Mucosa of stomach (tissue), 1 donor: Measurements from ENCODE around the gene PRKG1.

ENCODE experiments used
- H3K27me3 ChIP-seq: one replicate; pipeline ENCODE4 v1.7.0; 2013; ENCODE audit warnings: mild to moderate bottlenecking, low read length; ENCODE audit not compliant: control insufficient read depth, insufficient read depth
- H3K36me3 ChIP-seq: one replicate; pipeline ENCODE4 v1.7.0; 2013; ENCODE audit warnings: low read length; ENCODE audit not compliant: control insufficient read depth, insufficient read depth
- H3K4me1 ChIP-seq: one replicate; pipeline ENCODE4 v1.7.0; 2013; ENCODE audit warnings: mild to moderate bottlenecking, low read length; ENCODE audit not compliant: control insufficient read depth, insufficient read depth
- H3K4me3 ChIP-seq: one replicate; pipeline ENCODE4 v1.7.0; 2013; ENCODE audit warnings: low read length
- H3K9ac ChIP-seq: one replicate; pipeline ENCODE4 v1.7.0; 2013; ENCODE audit warnings: mild to moderate bottlenecking, low read length, moderate library complexity
- H3K9me3 ChIP-seq: one replicate; pipeline ENCODE4 v1.7.0; 2013; ENCODE audit warnings: mild to moderate bottlenecking, low read length, moderate library complexity; ENCODE audit not compliant: control insufficient read depth
- donor health status: Pancreatic carcinoma.

PRKG1 gene

DNA sequence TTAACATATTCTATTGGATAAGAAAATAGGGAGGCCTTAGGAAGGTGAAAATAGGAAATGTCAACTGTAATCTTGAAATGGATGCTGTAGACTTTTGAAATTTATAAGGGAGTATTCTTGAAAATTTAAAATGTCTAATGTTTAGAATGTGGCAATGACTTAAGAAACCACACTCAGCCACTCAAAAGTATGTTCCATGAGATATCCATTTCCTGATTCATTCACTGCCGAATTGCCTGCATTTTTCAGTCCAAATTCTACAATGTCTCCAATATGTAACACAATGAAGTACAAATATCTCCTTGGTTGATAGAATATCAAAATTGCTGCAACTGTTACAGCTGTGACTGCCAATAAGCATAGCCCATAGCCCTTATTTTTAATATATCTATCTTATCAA is 25.9 kb downstream of the PRKG1 start:
- no peaks in the 10 kb centered on the region for H3K36me3 ChIP-seq
- H3K9me3 ChIP-seq = no peaks in the 10 kb centered on the region
- no peak overlapping the region for H3K9ac ChIP-seq
- H3K27me3 ChIP-seq = no peaks in the 10 kb centered on the region
- H3K4me3 ChIP-seq = no peak overlapping the region
- no peaks in the 10 kb centered on the region for H3K4me1 ChIP-seq

GRCh38 chr10:51103554-51104217 is 29.4 kb downstream of the PRKG1 start:
- Histone ChIP-seq H3K4me1 (no peaks in the 10 kb centered on the region), H3K27me3 (no peaks in the 10 kb centered on the region), H3K9ac (no peak overlapping the region), H3K36me3 (no peaks in the 10 kb centered on the region), H3K9me3 (no peaks in the 10 kb centered on the region), H3K4me3 (no peak overlapping the region)

DNA sequence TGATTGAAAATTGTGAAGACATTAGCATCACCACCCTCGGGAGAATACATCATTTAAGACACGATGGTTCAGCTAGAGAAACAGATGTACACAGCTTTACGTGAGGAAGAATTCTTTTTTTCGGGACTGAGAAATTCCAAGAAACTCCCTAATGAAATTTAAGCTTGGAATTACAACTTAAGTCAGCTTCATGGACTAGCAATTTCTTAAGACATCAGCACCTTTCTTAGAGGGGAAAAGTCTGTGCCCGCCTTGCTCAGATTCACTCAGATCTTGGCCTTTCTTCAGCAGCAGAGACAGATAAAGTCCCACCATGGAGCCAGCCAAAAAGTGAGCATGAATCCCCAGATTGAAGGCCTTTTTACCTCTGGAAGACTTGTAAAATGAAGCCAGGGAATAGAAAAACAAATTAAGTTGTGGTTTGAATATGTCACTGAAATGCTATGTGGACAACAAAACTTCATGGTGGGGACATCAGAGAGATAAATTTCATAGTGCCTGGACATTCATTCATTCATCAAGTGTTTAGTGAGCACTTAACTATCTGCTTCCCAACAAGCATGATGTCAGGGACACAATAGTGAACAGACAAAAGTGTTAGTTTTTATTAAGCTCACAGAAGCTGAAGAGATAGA is 32.1 kb downstream of the PRKG1 start:
- H3K27me3 ChIP-seq = no peaks in the 10 kb centered on the region
- H3K9me3 ChIP-seq = no peaks in the 10 kb centered on the region
- H3K36me3 ChIP-seq = no peaks in the 10 kb centered on the region
- no peaks in the 10 kb centered on the region for H3K4me1 ChIP-seq
- no peak overlapping the region for H3K9ac ChIP-seq
- no peak overlapping the region for H3K4me3 ChIP-seq

DNA sequence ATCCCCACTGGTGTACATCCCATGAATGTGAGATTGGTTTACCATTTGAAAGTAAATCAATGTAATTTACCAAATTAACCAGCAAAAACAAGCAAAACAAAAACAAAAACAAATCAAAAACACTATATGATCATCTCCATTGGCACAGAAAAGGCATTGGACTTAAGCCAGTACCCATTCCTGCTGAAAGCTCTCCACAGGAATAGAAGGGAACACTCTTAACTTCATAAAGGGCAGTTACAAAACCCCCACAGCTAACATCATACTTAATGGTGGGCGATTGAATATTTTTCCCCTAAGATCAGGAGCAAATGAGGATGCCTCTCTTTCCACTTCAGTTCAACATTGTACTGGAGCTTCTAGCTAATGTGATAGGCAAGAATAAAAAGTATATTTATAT is 34.1 kb downstream of the PRKG1 start:
- H3K4me1 ChIP-seq = no peaks in the 10 kb centered on the region
- H3K9ac ChIP-seq = no peak overlapping the region
- H3K9me3 ChIP-seq = no peaks in the 10 kb centered on the region
- no peaks in the 10 kb centered on the region for H3K27me3 ChIP-seq
- no peak overlapping the region for H3K4me3 ChIP-seq
- no peaks in the 10 kb centered on the region for H3K36me3 ChIP-seq

DNA sequence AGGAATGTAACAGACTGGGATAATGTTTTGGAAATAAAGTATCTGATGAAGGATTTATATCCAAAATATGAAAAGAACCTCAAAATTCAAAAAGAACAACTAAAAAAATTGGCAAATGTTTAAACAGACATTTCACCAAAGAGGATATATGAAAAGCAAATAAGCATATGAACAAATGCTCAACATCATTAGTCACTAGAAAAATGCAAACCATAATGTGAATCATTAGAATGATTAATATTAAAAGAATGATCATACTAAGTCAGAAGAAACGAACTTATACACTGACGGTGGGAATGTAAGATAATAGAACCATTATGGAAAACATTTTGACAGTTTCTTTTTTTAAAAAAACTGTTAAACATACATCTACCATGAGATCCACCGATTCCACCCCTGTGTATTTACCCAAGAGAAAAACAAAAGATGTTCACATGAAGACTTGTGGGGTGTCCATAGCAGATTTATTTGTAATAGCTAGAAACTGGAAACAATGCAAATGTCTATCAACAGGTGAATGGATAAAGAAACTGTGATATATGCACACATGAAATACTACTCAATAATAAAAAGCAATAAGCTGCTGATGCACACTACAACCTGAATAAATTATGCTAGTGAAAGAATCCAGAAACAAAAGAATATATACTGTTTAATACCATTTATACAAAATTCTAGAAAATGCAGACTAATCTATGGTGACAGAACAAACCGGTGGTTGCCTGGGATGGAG is 35.7 kb downstream of the PRKG1 start:
- Histone ChIP-seq H3K4me1 (no peaks in the 10 kb centered on the region), H3K27me3 (no peaks in the 10 kb centered on the region), H3K4me3 (no peak overlapping the region), H3K9ac (no peak overlapping the region), H3K9me3 (no peaks in the 10 kb centered on the region), H3K36me3 (no peaks in the 10 kb centered on the region)

GRCh38 chr10:51112013-51112412 is 37.7 kb downstream of the PRKG1 start:
- H3K9me3 ChIP-seq = no peaks in the 10 kb centered on the region
- no peak overlapping the region for H3K4me3 ChIP-seq

DNA sequence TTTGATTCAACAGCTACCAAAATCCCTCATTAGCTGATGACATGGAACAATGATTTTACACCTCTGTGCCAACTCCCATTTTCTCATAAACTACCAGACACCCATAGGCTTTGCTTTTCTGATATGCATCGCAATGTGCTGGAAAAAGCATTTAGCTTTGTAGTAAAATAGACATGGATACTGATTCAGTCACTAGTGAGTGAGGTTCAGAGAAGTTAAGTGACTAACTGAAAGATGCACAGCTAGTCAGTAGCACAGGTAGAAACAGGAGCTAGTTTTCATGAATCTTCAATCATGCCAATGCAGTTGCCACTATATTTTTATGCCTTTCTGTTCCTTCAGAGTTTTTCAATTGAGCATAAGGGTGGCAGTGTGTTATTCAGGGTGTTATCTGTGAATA is 38.7 kb downstream of the PRKG1 start:
- H3K4me1 ChIP-seq = no peaks in the 10 kb centered on the region
- H3K36me3 ChIP-seq = no peaks in the 10 kb centered on the region
- H3K4me3 ChIP-seq = no peak overlapping the region
- H3K9me3 ChIP-seq = no peaks in the 10 kb centered on the region
- H3K9ac ChIP-seq = no peak overlapping the region
- H3K27me3 ChIP-seq = no peaks in the 10 kb centered on the region

More at GRCh38 chr10:51112013-51112412, 37.7 kb downstream of the PRKG1 start:
- no peak overlapping the region for H3K9ac ChIP-seq
- no peaks in the 10 kb centered on the region for H3K27me3 ChIP-seq
- H3K4me1 ChIP-seq = no peaks in the 10 kb centered on the region
- H3K36me3 ChIP-seq = no peaks in the 10 kb centered on the region

GRCh38 chr10:51117053-51117660 is 42.9 kb downstream of the PRKG1 start:
- Histone ChIP-seq H3K9me3 (no peaks in the 10 kb centered on the region), H3K36me3 (no peaks in the 10 kb centered on the region), H3K4me1 (no peaks in the 10 kb centered on the region), H3K27me3 (no peaks in the 10 kb centered on the region), H3K9ac (no peak overlapping the region), H3K4me3 (no peak overlapping the region)

- Histone ChIP-seq H3K4me1 (no peaks in the 10 kb centered on the region), H3K9ac (no peak overlapping the region), H3K36me3 (no peaks in the 10 kb centered on the region), H3K27me3 (no peaks in the 10 kb centered on the region), H3K9me3 (no peaks in the 10 kb centered on the region), H3K4me3 (no peak overlapping the region)
These were observed 43.5 kb downstream of the PRKG1 start for GRCh38 chr10:51117794-51118193.

DNA sequence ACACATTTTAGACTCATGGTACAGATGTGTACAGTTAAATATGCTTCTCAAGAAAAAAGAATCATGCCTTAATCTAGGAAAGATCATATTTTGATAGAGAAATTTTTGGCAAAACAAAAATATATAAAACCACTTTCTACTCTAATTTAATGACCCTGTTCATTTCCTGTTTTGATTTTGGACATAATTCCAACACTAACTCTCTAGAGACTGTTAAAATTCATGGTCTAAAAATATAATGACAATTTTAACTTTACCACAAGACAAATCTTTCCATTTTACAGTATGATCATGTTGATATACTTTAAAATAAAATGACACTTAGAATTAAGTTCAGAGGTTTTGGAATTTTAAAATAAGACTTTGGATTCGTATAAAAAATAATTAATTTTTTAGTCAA is 45.2 kb downstream of the PRKG1 start:
- Histone ChIP-seq H3K27me3 (no peaks in the 10 kb centered on the region), H3K36me3 (no peaks in the 10 kb centered on the region), H3K4me1 (no peaks in the 10 kb centered on the region), H3K4me3 (no peak overlapping the region), H3K9me3 (no peaks in the 10 kb centered on the region), H3K9ac (no peak overlapping the region)

DNA sequence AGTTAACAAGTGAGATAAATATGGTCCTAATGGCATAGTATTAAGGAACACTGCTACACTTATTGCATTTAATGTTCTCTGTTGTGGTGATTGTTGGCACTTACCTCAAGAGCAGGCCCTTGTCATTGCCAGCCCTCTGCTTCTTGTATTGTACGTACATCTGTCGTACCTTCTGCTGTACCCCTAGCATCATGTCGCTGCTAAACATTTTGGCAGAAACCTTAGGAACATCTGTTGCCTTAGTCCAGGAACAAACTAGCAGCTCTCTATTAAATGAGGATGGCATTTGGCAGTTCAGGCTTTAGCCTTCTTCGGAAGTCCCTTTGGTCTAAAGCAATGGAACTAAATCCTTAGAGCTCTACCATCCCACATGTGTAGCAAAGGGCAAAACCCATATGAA is 47.6 kb downstream of the PRKG1 start:
- Histone ChIP-seq H3K4me1 (no peaks in the 10 kb centered on the region), H3K4me3 (no peak overlapping the region), H3K9ac (no peak overlapping the region), H3K36me3 (no peaks in the 10 kb centered on the region), H3K9me3 (no peaks in the 10 kb centered on the region), H3K27me3 (no peaks in the 10 kb centered on the region)

- Histone ChIP-seq H3K4me3 (no peak overlapping the region), H3K4me1 (no peaks in the 10 kb centered on the region), H3K9ac (no peak overlapping the region), H3K36me3 (no peaks in the 10 kb centered on the region), H3K27me3 (no peaks in the 10 kb centered on the region), H3K9me3 (no peaks in the 10 kb centered on the region)
These were observed 50.6 kb downstream of the PRKG1 start for GRCh38 chr10:51124852-51125251.
